NB4 (cell line): ENCODE data around the gene ANKRD50.

ENCODE experiments used
- POLR2A ChIP-seq: IDR thresholded peaks from 2 replicates; pipeline ENCODE4 v1.6.1; 2011; ENCODE audit warnings: mild to moderate bottlenecking; ENCODE audit not compliant: insufficient read length; ENCODE audit errors: extremely low read depth
- TF ChIP-seq, protein P1 (sequence below): IDR thresholded peaks from one replicate; pipeline ENCODE4 v1.5.1; 2012; ENCODE audit warnings: low read depth, low read length

DNA sequence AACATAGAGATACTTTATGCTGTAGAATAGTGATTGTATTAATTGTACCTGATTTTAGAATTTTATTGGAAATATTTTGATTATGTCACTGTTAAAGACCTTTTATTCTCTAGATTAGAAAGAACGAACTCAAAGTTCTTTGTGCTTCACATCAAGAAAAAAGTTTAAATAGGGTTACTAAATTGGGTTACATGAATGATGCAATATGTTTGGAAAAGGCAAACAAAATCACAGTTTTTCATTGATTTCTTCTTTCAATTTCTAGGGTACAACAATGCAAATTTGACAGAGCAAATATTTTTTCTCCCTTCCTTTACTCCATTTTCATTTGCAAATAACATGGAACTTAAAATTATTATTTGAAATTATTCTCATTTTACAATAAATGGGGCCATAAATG lies 24.0 kb upstream of the ANKRD50 start:
- TF ChIP-seq, protein P1, sequence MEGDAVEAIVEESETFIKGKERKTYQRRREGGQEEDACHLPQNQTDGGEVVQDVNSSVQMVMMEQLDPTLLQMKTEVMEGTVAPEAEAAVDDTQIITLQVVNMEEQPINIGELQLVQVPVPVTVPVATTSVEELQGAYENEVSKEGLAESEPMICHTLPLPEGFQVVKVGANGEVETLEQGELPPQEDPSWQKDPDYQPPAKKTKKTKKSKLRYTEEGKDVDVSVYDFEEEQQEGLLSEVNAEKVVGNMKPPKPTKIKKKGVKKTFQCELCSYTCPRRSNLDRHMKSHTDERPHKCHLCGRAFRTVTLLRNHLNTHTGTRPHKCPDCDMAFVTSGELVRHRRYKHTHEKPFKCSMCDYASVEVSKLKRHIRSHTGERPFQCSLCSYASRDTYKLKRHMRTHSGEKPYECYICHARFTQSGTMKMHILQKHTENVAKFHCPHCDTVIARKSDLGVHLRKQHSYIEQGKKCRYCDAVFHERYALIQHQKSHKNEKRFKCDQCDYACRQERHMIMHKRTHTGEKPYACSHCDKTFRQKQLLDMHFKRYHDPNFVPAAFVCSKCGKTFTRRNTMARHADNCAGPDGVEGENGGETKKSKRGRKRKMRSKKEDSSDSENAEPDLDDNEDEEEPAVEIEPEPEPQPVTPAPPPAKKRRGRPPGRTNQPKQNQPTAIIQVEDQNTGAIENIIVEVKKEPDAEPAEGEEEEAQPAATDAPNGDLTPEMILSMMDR: no peak
- TF ChIP-seq POLR2A: no peak
